Endothelial cell of umbilical vein (primary cell): Measurements from ENCODE around the gene STOM. TPM values are rescaled to one million over a fixed set of nuclear protein-coding genes. Genes with fewer than 3 reads are reported as not detected.

Experiments
- BruUV-seq: library from RNA; stranded (reverse); fragments of 400-500 nt; replicated peaks from 2 replicates; lab custom pipeline; 2021; lab: Mats Ljungman, UMichigan
- CTCF ChIA-PET: fragments of 300-600, 350-600 bp; sonication (Branson Sonifier 250); formaldehyde crosslinking; loops from one replicate; lab custom pipeline; 2021; ENCODE audit warnings: antibody characterized with exemption, inconsistent platforms; lab: Charles Lee
- POLR2A ChIA-PET: fragments of 300-600, 350-600 bp; sonication (Branson Sonifier 250); formaldehyde crosslinking; loops from one replicate; lab custom pipeline; 2021; ENCODE audit warnings: antibody characterized with exemption, inconsistent platforms; lab: Charles Lee
- DNase-seq: peaks from one replicate; pipeline ENCODE4 v3.0.0-alpha.2; 2011; ENCODE audit warnings: low read depth, low spot score
- FAIRE-seq: peaks from 2 replicates; lab custom pipeline; 2011; peaks lifted over from hg19 to GRCh38; lab: Jason Lieb, UNC
- H2AFZ ChIP-seq: 2 replicates; pipeline ENCODE4 v1.6.0; 2012; ENCODE audit warnings: low read depth, low read length, control low read depth, inconsistent platforms
- H3K27ac ChIP-seq: 2 replicates; pipeline ENCODE4 v1.5.1; 2011; ENCODE audit warnings: low read depth, mild to moderate bottlenecking, control low read depth, low read length, moderate library complexity; ENCODE audit not compliant: insufficient read depth
- H3K27me3 ChIP-seq, 2 experiments: 2 replicates each; pipeline versions ENCODE4 v1.6.0 to v1.6.1; 2011; ENCODE audit warnings: low read length in 2 of 2, mixed read lengths in 1 of 2; ENCODE audit not compliant: control insufficient read depth in 2 of 2, insufficient read depth in 2 of 2
- H3K36me3 ChIP-seq, 2 experiments: 2 replicates in 1 of 2; 3 replicates in 1 of 2; pipeline ENCODE4 v1.5.1; 2011; ENCODE audit warnings: low read length in 2 of 2, mild to moderate bottlenecking in 1 of 2, moderate library complexity in 1 of 2; ENCODE audit not compliant: control insufficient read depth in 2 of 2, insufficient read depth in 2 of 2; ENCODE audit errors: extremely low read depth in 1 of 2
- H3K4me1 ChIP-seq: 3 replicates; pipeline ENCODE4 v1.5.1; 2011; ENCODE audit warnings: mild to moderate bottlenecking, low read length; ENCODE audit not compliant: control insufficient read depth, insufficient read depth; ENCODE audit errors: extremely low read depth
- H3K4me2 ChIP-seq: 2 replicates; pipeline ENCODE4 v1.6.1; 2011; ENCODE audit warnings: low read length, control low read depth, mixed read lengths; ENCODE audit not compliant: insufficient read depth
- H3K4me3 ChIP-seq, 3 experiments: fragments of 200-600 bp in 1 of 3; sonication (generic), shearing (Covaris generic) in 1 of 3; replicated peaks in 1 of 3; 2 replicates each; pipeline ENCODE4 v1.5.1; 2011 to 2016; ENCODE audit warnings: control low read depth in 3 of 3, low read length in 3 of 3, mild to moderate bottlenecking in 2 of 3, inconsistent platforms in 1 of 3, low read depth in 1 of 3, moderate library complexity in 1 of 3; ENCODE audit not compliant: insufficient read depth in 1 of 3
- H3K79me2 ChIP-seq: 2 replicates; pipeline ENCODE4 v1.6.0; 2012; ENCODE audit warnings: low read length, inconsistent platforms; ENCODE audit not compliant: control insufficient read depth, insufficient read depth
- H3K9ac ChIP-seq: replicated peaks from 2 replicates; pipeline ENCODE3; 2011; ENCODE audit warnings: low read length, control low read depth; ENCODE audit not compliant: insufficient read depth; ENCODE audit errors: extremely low read depth
- H3K9me1 ChIP-seq: replicated peaks from 3 replicates; pipeline ENCODE4 v1.6.0; 2011; ENCODE audit warnings: mild to moderate bottlenecking, low read length; ENCODE audit not compliant: control insufficient read depth, insufficient read depth; ENCODE audit errors: extremely low read depth
- H3K9me3 ChIP-seq: replicated peaks from 2 replicates; pipeline ENCODE4 v1.5.1; 2012; ENCODE audit warnings: low read length, inconsistent platforms; ENCODE audit not compliant: control insufficient read depth, insufficient read depth
- H4K20me1 ChIP-seq: replicated peaks from 2 replicates; pipeline ENCODE3; 2011; ENCODE audit warnings: mild to moderate bottlenecking, low read length; ENCODE audit not compliant: control insufficient read depth, insufficient read depth; ENCODE audit errors: extremely low read depth
- EZH2 ChIP-seq: IDR thresholded peaks from 2 replicates; pipeline ENCODE4 v1.6.1; 2012; ENCODE audit warnings: borderline replicate concordance, low read depth, mild to moderate bottlenecking, moderate library complexity, low read length, inconsistent platforms; ENCODE audit not compliant: severe bottlenecking
- FOS ChIP-seq: IDR thresholded peaks from 2 replicates; pipeline ENCODE4 v1.6.1; 2011; ENCODE audit warnings: mild to moderate bottlenecking, low read length, moderate library complexity, borderline replicate concordance; ENCODE audit not compliant: insufficient read depth
- GATA2 ChIP-seq: IDR thresholded peaks from 2 replicates; pipeline ENCODE4 v1.7.0; 2011; ENCODE audit warnings: low read depth, mild to moderate bottlenecking, moderate library complexity, mixed read lengths, low read length; ENCODE audit not compliant: insufficient read length, insufficient read depth
- JUN ChIP-seq: IDR thresholded peaks from 2 replicates; pipeline ENCODE4 v1.6.1; 2011; ENCODE audit warnings: borderline replicate concordance, low read depth; ENCODE audit not compliant: insufficient read length, insufficient read depth
- MYC ChIP-seq: IDR thresholded peaks from one replicate; pipeline ENCODE4 v1.6.1; 2011; ENCODE audit warnings: mild to moderate bottlenecking, low read depth, low read length
- POLR2A ChIP-seq: IDR thresholded peaks from 2 replicates; pipeline ENCODE4 v1.6.1; 2012; ENCODE audit warnings: low read depth, mild to moderate bottlenecking, control low read depth, low read length
- POLR2AphosphoS5 ChIP-seq: IDR thresholded peaks from 2 replicates; pipeline ENCODE4 v1.6.1; 2012; ENCODE audit warnings: low read depth, mild to moderate bottlenecking, control low read depth, low read length, moderate library complexity; ENCODE audit not compliant: insufficient read depth
- dilution Hi-C: fragments of 300-500 bp; cut with MboI; formaldehyde crosslinking; loops from one replicate; pipeline ENCODE4 v1.15.0; 2019; ENCODE audit warnings: low sequenced_read_pairs; ENCODE audit not compliant: extremely low pct_ligation_motif_present
- intact Hi-C: fragments of 100-400 bp; cut with micrococcal nuclease; formaldehyde crosslinking; loops from one replicate; pipeline ENCODE4 v1.10.0; 2022
- polyA plus RNA-seq, 4 experiments: library from polyadenylated mRNA; depleted of rRNA in 3 of 4; stranded (reverse) in 3 of 4; unstranded in 1 of 4; fragments of >200 nt; gene quantifications; 2 replicates each; pipeline versions ENCODE4 v1.2.1 to v1.2.3, GENCODE V29; 2011 to 2012; ENCODE audit warnings: missing spikeins in 1 of 4
- total RNA-seq: library from RNA; stranded (reverse); gene quantifications from 2 replicates; pipeline ENCODE4 v1.2.3, GENCODE V29; 2021
- TF ChIP-seq, protein P1 (sequence below), 2 donors: IDR thresholded peaks; 1 replicate in 1 of 2; 2 replicates in 1 of 2; pipeline ENCODE4 v1.5.1; 2011; ENCODE audit warnings: low read length in 2 of 2, mild to moderate bottlenecking in 2 of 2, moderate library complexity in 2 of 2, control low read depth in 1 of 2, inconsistent platforms in 1 of 2, low read depth in 1 of 2; ENCODE audit not compliant: insufficient read depth in 1 of 2; ENCODE audit errors: extremely low read depth in 1 of 2
- TF ChIP-seq, protein P2 (sequence below): IDR thresholded peaks from 2 replicates; pipeline ENCODE4 v1.6.1; 2011; ENCODE audit not compliant: insufficient read depth, insufficient read length

Gene STOM
- total and polyA plus RNA-seq, 2 donors (not counting 3 experiments of a cell fraction or from before 2014, with no cell fraction given) = 153 to 170 TPM

- Histone ChIP-seq H2AFZ (no peak overlapping the region), H3K9ac (peak overlapping the region; percentile 14), H3K9me3 (no peaks in the 10 kb centered on the region), H3K4me1 (peaks cover 28% of the 10 kb centered on the region), H3K9me1 (no peaks in the 10 kb centered on the region), H3K27ac (peak overlapping the region; percentile 50), H4K20me1 (no peaks in the 10 kb centered on the region), H3K36me3 (peaks cover 3 to 30% of the 10 kb centered on the region in 2 experiments), H3K4me2 (no peak overlapping the region), H3K79me2 (no peaks in the 10 kb centered on the region), H3K27me3 (no peaks in the 10 kb centered on the region), H3K4me3 (no peak overlapping the region)
- FAIRE-seq (no peak), DNase-seq (no peak)
- ChIA-PET CTCF (interaction anchor here (0.8 to 3.0 kb wide), 8 partner anchors 18 to 73 kb away, joined by 3 to 12 read pairs (median 4); no protein-coding TSS in a partner anchor), POLR2A (no interaction called here)
- intact Hi-C loops = loop anchor here (1.0 kb wide), 3 partner anchors 27 to 67 kb away; partner anchors contain the start of gene STOM
- dilution Hi-C loops = no loop called here
- BruUV-seq = no TSS peak
- TF ChIP-seq JUN = no peak
- no peak for TF ChIP-seq POLR2A
- no peak for TF ChIP-seq FOS
- TF ChIP-seq GATA2 = no peak
- no peak for TF ChIP-seq EZH2
- no peak for TF ChIP-seq POLR2AphosphoS5
- TF ChIP-seq, protein P1, sequence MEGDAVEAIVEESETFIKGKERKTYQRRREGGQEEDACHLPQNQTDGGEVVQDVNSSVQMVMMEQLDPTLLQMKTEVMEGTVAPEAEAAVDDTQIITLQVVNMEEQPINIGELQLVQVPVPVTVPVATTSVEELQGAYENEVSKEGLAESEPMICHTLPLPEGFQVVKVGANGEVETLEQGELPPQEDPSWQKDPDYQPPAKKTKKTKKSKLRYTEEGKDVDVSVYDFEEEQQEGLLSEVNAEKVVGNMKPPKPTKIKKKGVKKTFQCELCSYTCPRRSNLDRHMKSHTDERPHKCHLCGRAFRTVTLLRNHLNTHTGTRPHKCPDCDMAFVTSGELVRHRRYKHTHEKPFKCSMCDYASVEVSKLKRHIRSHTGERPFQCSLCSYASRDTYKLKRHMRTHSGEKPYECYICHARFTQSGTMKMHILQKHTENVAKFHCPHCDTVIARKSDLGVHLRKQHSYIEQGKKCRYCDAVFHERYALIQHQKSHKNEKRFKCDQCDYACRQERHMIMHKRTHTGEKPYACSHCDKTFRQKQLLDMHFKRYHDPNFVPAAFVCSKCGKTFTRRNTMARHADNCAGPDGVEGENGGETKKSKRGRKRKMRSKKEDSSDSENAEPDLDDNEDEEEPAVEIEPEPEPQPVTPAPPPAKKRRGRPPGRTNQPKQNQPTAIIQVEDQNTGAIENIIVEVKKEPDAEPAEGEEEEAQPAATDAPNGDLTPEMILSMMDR (IDR thresholded peaks at IDR 0.05; ENCODE audit: extremely low read depth in 1 of 2, insufficient read depth in 1 of 2, low read depth in 1 of 2, low read length in 2 of 2) = no peak
- TF ChIP-seq, protein P2, sequence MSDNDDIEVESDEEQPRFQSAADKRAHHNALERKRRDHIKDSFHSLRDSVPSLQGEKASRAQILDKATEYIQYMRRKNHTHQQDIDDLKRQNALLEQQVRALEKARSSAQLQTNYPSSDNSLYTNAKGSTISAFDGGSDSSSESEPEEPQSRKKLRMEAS = no peak
- no peak for TF ChIP-seq MYC
Measured at GRCh38 chr9:121326901-121327613, 43.0 kb downstream of the STOM start.
